Astrocyte (in vitro differentiated cells and primary cell): ENCODE data around the gene PPP3CA. TPM values are rescaled to one million over a fixed set of nuclear protein-coding genes. Genes with fewer than 3 reads are reported as not detected.

Source experiments
- DNase-seq: peaks from one replicate; pipeline ENCODE4 v3.0.0-alpha.2; 2010; ENCODE audit warnings: low read depth
- FAIRE-seq: peaks from 2 replicates; lab custom pipeline; 2011; peaks lifted over from hg19 to GRCh38; lab: Jason Lieb, UNC
- H2AFZ ChIP-seq: 2 replicates; pipeline ENCODE4 v1.6.0; 2012; ENCODE audit warnings: low read depth, low read length, inconsistent platforms
- H3K27ac ChIP-seq: 2 replicates; pipeline ENCODE4 v1.5.1; 2011; ENCODE audit warnings: low read depth, low read length, inconsistent platforms
- H3K27me3 ChIP-seq: 2 replicates; pipeline ENCODE4 v1.6.0; 2011; ENCODE audit warnings: low read length, inconsistent platforms; ENCODE audit not compliant: insufficient read depth
- H3K36me3 ChIP-seq: 2 replicates; pipeline ENCODE4 v1.5.1; 2011; ENCODE audit warnings: low read length, inconsistent platforms; ENCODE audit not compliant: insufficient read depth
- H3K4me1 ChIP-seq: 2 replicates; pipeline ENCODE4 v1.5.1; 2011; ENCODE audit warnings: low read length, inconsistent platforms; ENCODE audit not compliant: insufficient read depth
- H3K4me2 ChIP-seq: 2 replicates; pipeline ENCODE4 v1.6.0; 2012; ENCODE audit warnings: low read length, inconsistent platforms
- H3K4me3 ChIP-seq: 2 replicates; pipeline ENCODE4 v1.5.1; 2011; ENCODE audit warnings: low read depth, mild to moderate bottlenecking, low read length, inconsistent platforms; ENCODE audit not compliant: insufficient read depth
- H3K79me2 ChIP-seq: 2 replicates; pipeline ENCODE4 v1.6.0; 2012; ENCODE audit warnings: mild to moderate bottlenecking, low read length, inconsistent platforms; ENCODE audit not compliant: insufficient read depth
- H3K9ac ChIP-seq: 2 replicates; pipeline ENCODE4 v1.6.0; 2012; ENCODE audit warnings: mild to moderate bottlenecking, low read length, inconsistent platforms
- H3K9me3 ChIP-seq: 2 replicates; pipeline ENCODE4 v1.5.1; 2012; ENCODE audit warnings: low read depth, mild to moderate bottlenecking, low read length, inconsistent platforms; ENCODE audit not compliant: insufficient read depth
- H4K20me1 ChIP-seq: 2 replicates; pipeline ENCODE4 v1.6.0; 2012; ENCODE audit warnings: low read length, inconsistent platforms; ENCODE audit not compliant: insufficient read depth
- H3K27ac Mint-ChIP-seq: one replicate; pipeline ENCODE4 v1.8.0; 2021; ENCODE audit warnings: mild to moderate bottlenecking, mixed read lengths; ENCODE audit not compliant: unreplicated experiment
- H3K27me3 Mint-ChIP-seq: one replicate; pipeline ENCODE4 v1.8.0; 2021; ENCODE audit warnings: low read depth, mixed read lengths; ENCODE audit not compliant: unreplicated experiment
- H3K36me3 Mint-ChIP-seq: one replicate; pipeline ENCODE4 v1.8.0; 2021; ENCODE audit warnings: low read depth, mixed read lengths; ENCODE audit not compliant: unreplicated experiment
- H3K4me1 Mint-ChIP-seq: one replicate; pipeline ENCODE4 v1.8.0; 2021; ENCODE audit warnings: low read depth, mixed read lengths; ENCODE audit not compliant: unreplicated experiment
- H3K4me3 Mint-ChIP-seq: one replicate; pipeline ENCODE4 v1.8.0; 2021; ENCODE audit warnings: mild to moderate bottlenecking, moderate library complexity, mixed read lengths; ENCODE audit not compliant: unreplicated experiment
- H3K9me3 Mint-ChIP-seq: one replicate; pipeline ENCODE4 v1.8.0; 2021; ENCODE audit warnings: mild to moderate bottlenecking, mixed read lengths; ENCODE audit not compliant: unreplicated experiment
- EZH2 ChIP-seq: IDR thresholded peaks from 2 replicates; pipeline ENCODE4 v1.6.1; 2012; ENCODE audit warnings: mild to moderate bottlenecking, low read length, inconsistent platforms; ENCODE audit not compliant: insufficient read depth
- total RNA-seq: library from RNA; stranded (reverse); gene quantifications from 2 replicates; pipeline ENCODE4 v1.2.1, GENCODE V29; 2021
- TF ChIP-seq, protein P1 (sequence below): IDR thresholded peaks from 2 replicates; pipeline ENCODE4 v1.5.1; 2011; ENCODE audit warnings: low read depth, mild to moderate bottlenecking, inconsistent platforms, low read length, moderate library complexity; ENCODE audit not compliant: insufficient read depth

Gene PPP3CA
- total RNA-seq, 1 donor from 2014 or later = 101 TPM

GRCh38 chr4:101152521-101152920 lies 194.8 kb downstream of the PPP3CA start:
- DNase-seq (no peak), FAIRE-seq (no peak)
- Mint-ChIP-seq H3K4me1 (peaks cover 36% of the 10 kb centered on the region), H3K27ac (no peak overlapping the region), H3K4me3 (no peak overlapping the region), H3K27me3 (no peaks in the 10 kb centered on the region), H3K36me3 (peaks cover 2% of the 10 kb centered on the region), H3K9me3 (no peaks in the 10 kb centered on the region)
- Histone ChIP-seq H2AFZ (no peak overlapping the region), H4K20me1 (peaks cover 23% of the 10 kb centered on the region), H3K79me2 (peaks cover 18% of the 10 kb centered on the region), H3K4me1 (peaks cover 22% of the 10 kb centered on the region), H3K9me3 (no peaks in the 10 kb centered on the region), H3K27me3 (no peaks in the 10 kb centered on the region), H3K27ac (no peak overlapping the region), H3K9ac (no peak overlapping the region), H3K36me3 (no peaks in the 10 kb centered on the region), H3K4me2 (no peak overlapping the region), H3K4me3 (no peak overlapping the region)
- TF ChIP-seq EZH2 = no peak
- TF ChIP-seq, protein P1, sequence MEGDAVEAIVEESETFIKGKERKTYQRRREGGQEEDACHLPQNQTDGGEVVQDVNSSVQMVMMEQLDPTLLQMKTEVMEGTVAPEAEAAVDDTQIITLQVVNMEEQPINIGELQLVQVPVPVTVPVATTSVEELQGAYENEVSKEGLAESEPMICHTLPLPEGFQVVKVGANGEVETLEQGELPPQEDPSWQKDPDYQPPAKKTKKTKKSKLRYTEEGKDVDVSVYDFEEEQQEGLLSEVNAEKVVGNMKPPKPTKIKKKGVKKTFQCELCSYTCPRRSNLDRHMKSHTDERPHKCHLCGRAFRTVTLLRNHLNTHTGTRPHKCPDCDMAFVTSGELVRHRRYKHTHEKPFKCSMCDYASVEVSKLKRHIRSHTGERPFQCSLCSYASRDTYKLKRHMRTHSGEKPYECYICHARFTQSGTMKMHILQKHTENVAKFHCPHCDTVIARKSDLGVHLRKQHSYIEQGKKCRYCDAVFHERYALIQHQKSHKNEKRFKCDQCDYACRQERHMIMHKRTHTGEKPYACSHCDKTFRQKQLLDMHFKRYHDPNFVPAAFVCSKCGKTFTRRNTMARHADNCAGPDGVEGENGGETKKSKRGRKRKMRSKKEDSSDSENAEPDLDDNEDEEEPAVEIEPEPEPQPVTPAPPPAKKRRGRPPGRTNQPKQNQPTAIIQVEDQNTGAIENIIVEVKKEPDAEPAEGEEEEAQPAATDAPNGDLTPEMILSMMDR = no peak

DNA sequence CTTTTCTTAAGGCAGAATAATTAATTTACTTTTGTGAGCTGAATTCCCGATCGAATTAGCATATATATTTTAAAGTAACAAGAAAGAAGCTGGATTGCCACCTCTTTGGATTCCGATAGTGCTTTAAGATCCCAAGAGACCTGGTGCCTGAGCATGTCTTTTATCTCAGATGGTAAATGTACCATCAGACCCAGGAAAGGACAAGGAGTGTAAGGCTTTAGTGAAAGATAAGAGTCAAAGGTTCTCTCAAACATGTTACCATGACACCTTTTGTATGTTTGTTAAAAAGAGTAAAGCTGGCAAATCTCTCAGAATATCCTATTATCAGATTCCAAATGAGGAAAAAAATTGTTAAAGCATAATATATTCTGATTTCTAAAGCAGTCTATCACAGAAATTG lies 198.8 kb downstream of the PPP3CA start:
- H3K27ac Mint-ChIP-seq = no peak overlapping the region
- no peaks in the 10 kb centered on the region for H3K36me3 Mint-ChIP-seq

GRCh38 chr4:101147283-101147682 lies 200.0 kb downstream of the PPP3CA start:
- Histone ChIP-seq H2AFZ (no peak overlapping the region), H3K4me1 (no peaks in the 10 kb centered on the region), H3K4me2 (no peak overlapping the region), H3K27ac (no peak overlapping the region), H3K9ac (no peak overlapping the region), H3K4me3 (no peak overlapping the region), H3K79me2 (peaks cover 15% of the 10 kb centered on the region), H3K9me3 (no peaks in the 10 kb centered on the region), H3K36me3 (no peaks in the 10 kb centered on the region), H4K20me1 (peaks cover 26% of the 10 kb centered on the region), H3K27me3 (no peaks in the 10 kb centered on the region)
- Mint-ChIP-seq H3K27me3 (no peaks in the 10 kb centered on the region), H3K4me3 (no peak overlapping the region), H3K9me3 (no peaks in the 10 kb centered on the region), H3K36me3 (no peaks in the 10 kb centered on the region), H3K27ac (no peak overlapping the region), H3K4me1 (no peaks in the 10 kb centered on the region)
- DNase-seq (no peak), FAIRE-seq (no peak)
- TF ChIP-seq, protein P1 = no peak
- TF ChIP-seq EZH2 = no peak

More for the DNA sequence above, 198.8 kb downstream of the PPP3CA start:
- H3K4me1 ChIP-seq = no peaks in the 10 kb centered on the region
- H4K20me1 ChIP-seq = peaks cover 20% of the 10 kb centered on the region
- FAIRE-seq (no peak), DNase-seq (no peak)
- TF ChIP-seq EZH2 = no peak
- TF ChIP-seq, protein P1 = no peak
- no peaks in the 10 kb centered on the region for H3K9me3 Mint-ChIP-seq
- H3K4me3 ChIP-seq = no peak overlapping the region
- peaks cover 20% of the 10 kb centered on the region for H3K79me2 ChIP-seq
- H3K36me3 ChIP-seq = no peaks in the 10 kb centered on the region
- no peak overlapping the region for H3K4me3 Mint-ChIP-seq
- H2AFZ ChIP-seq = no peak overlapping the region
- no peak overlapping the region for H3K9ac ChIP-seq
- peaks cover 7% of the 10 kb centered on the region for H3K4me1 Mint-ChIP-seq
- no peaks in the 10 kb centered on the region for H3K27me3 ChIP-seq
- no peak overlapping the region for H3K27ac ChIP-seq
- H3K4me2 ChIP-seq = no peak overlapping the region
- no peaks in the 10 kb centered on the region for H3K9me3 ChIP-seq
- H3K27me3 Mint-ChIP-seq = no peaks in the 10 kb centered on the region
